Neuronal stem cell (in vitro differentiated cells): Measurements from ENCODE around the gene MRPS5. TPM values are rescaled to one million over a fixed set of nuclear protein-coding genes. Genes with fewer than 3 reads are reported as not detected.

Source experiments
- DNase-seq: peaks from one replicate; pipeline ENCODE4 v3.0.0-alpha.2; 2013; ENCODE audit warnings: low spot score
- H2AFZ ChIP-seq: one replicate; pipeline ENCODE4 v1.6.1; 2013; ENCODE audit warnings: mild to moderate bottlenecking, low read length, inconsistent platforms
- H2AK5ac ChIP-seq: 2 replicates; pipeline ENCODE4 v1.6.1; 2013; ENCODE audit warnings: low read depth, mild to moderate bottlenecking, inconsistent platforms, low read length, moderate library complexity, mixed read lengths
- H2BK120ac ChIP-seq: 2 replicates; pipeline ENCODE4 v1.6.1; 2013; ENCODE audit warnings: low read depth, mild to moderate bottlenecking, inconsistent platforms, low read length, moderate library complexity, mixed read lengths
- H2BK12ac ChIP-seq: one replicate; pipeline ENCODE4 v1.6.1; 2013; ENCODE audit warnings: low read length, inconsistent platforms
- H2BK15ac ChIP-seq: 2 replicates; pipeline ENCODE4 v1.6.1; 2013; ENCODE audit warnings: mild to moderate bottlenecking, low read length, inconsistent platforms, mixed read lengths
- H2BK5ac ChIP-seq: one replicate; pipeline ENCODE4 v1.6.1; 2013; ENCODE audit warnings: inconsistent platforms, mild to moderate bottlenecking, low read length, moderate library complexity
- H3K14ac ChIP-seq: one replicate; pipeline ENCODE4 v1.6.1; 2013; ENCODE audit warnings: low read length, inconsistent platforms
- H3K18ac ChIP-seq: 2 replicates; pipeline ENCODE4 v1.6.1; 2013; ENCODE audit warnings: low read length, inconsistent platforms
- H3K23ac ChIP-seq: 2 replicates; pipeline ENCODE4 v1.6.1; 2013; ENCODE audit warnings: low read depth, mild to moderate bottlenecking, mixed read lengths, low read length, inconsistent platforms; ENCODE audit not compliant: poor library complexity
- H3K27ac ChIP-seq: replicated peaks from 3 replicates; pipeline ENCODE4 v1.5.1; 2013; ENCODE audit warnings: low read length, inconsistent platforms
- H3K27me3 ChIP-seq, 3 experiments: 2 replicates each; pipeline ENCODE4 v1.6.1; 2013; ENCODE audit warnings: low read length in 3 of 3, mild to moderate bottlenecking in 2 of 3, inconsistent platforms in 1 of 3, low read depth in 1 of 3, mixed read lengths in 1 of 3, moderate library complexity in 1 of 3; ENCODE audit not compliant: control insufficient read depth in 3 of 3, insufficient read depth in 3 of 3
- H3K36me3 ChIP-seq, 2 donors: replicated peaks in 1 of 2; 2 replicates each; pipeline ENCODE4 v1.6.1; 2013; ENCODE audit warnings: low read length in 2 of 2; ENCODE audit not compliant: control insufficient read depth in 2 of 2, insufficient read depth in 2 of 2
- H3K4ac ChIP-seq: 2 replicates; pipeline ENCODE4 v1.6.1; 2013; ENCODE audit warnings: inconsistent platforms, mild to moderate bottlenecking, low read length, moderate library complexity
- H3K4me1 ChIP-seq, 2 donors: 1 replicate in 1 of 2; 2 replicates in 1 of 2; pipeline ENCODE4 v1.6.1; 2013; ENCODE audit warnings: low read length in 2 of 2, low read depth in 1 of 2; ENCODE audit not compliant: control insufficient read depth in 2 of 2, insufficient read depth in 1 of 2
- H3K4me2 ChIP-seq: one replicate; pipeline ENCODE4 v1.6.1; 2013; ENCODE audit warnings: mild to moderate bottlenecking, low read length, inconsistent platforms; ENCODE audit not compliant: insufficient read depth, poor library complexity, severe bottlenecking
- H3K4me3 ChIP-seq, 2 donors: 2 replicates each; pipeline ENCODE4 v1.5.1; 2013; ENCODE audit warnings: low read length in 2 of 2, mild to moderate bottlenecking in 2 of 2, inconsistent platforms in 1 of 2, moderate library complexity in 1 of 2
- H3K79me1 ChIP-seq: one replicate; pipeline ENCODE4 v1.6.1; 2013; ENCODE audit warnings: low read depth, mild to moderate bottlenecking, inconsistent platforms, low read length, moderate library complexity
- H3K9ac ChIP-seq: one replicate; pipeline ENCODE4 v1.6.1; 2013; ENCODE audit warnings: mild to moderate bottlenecking, low read depth, low read length, inconsistent platforms; ENCODE audit not compliant: poor library complexity
- H3K9me3 ChIP-seq, 2 donors: replicated peaks in 1 of 2; 2 replicates each; pipeline versions ENCODE3 to v1.6.1; 2013; ENCODE audit warnings: low read length in 2 of 2, mild to moderate bottlenecking in 2 of 2, inconsistent platforms in 1 of 2, low read depth in 1 of 2, mixed read lengths in 1 of 2, moderate library complexity in 1 of 2; ENCODE audit not compliant: control insufficient read depth in 2 of 2, insufficient read depth in 1 of 2
- H4K8ac ChIP-seq: one replicate; pipeline ENCODE4 v1.6.1; 2013; ENCODE audit warnings: low read depth, mild to moderate bottlenecking, inconsistent platforms, low read length, moderate library complexity
- H4K91ac ChIP-seq: one replicate; pipeline ENCODE4 v1.6.1; 2013; ENCODE audit warnings: low read length, low read depth, mild to moderate bottlenecking, inconsistent platforms; ENCODE audit not compliant: poor library complexity
- WGBS, 2 donors: extraction: QIAGEN DNeasy Blood & Tissue Kit; methylation state at CpG; one replicate each; pipeline ENCODE4 v1.1.7; 2013; ENCODE audit warnings: missing lambda C conversion rate in 2 of 2, mixed read lengths in 1 of 2; ENCODE audit not compliant: insufficient read length in 2 of 2, insufficient replicate concordance in 1 of 2; ENCODE audit errors: extremely low coverage in 2 of 2; 5-methylcytosine and 5-hydroxymethylcytosine counted together
- polyA plus RNA-seq, 2 experiments: library from polyadenylated mRNA; stranded (reverse); fragments of 200-250 nt; gene quantifications; one replicate each; pipeline ENCODE4 v1.2.3, GENCODE V29; 2013

MRPS5 gene
- polyA plus RNA-seq (2013, experiment 1 of 2) = 67.1 TPM
- polyA plus RNA-seq (2013, experiment 2 of 2) = 65.8 TPM

DNA sequence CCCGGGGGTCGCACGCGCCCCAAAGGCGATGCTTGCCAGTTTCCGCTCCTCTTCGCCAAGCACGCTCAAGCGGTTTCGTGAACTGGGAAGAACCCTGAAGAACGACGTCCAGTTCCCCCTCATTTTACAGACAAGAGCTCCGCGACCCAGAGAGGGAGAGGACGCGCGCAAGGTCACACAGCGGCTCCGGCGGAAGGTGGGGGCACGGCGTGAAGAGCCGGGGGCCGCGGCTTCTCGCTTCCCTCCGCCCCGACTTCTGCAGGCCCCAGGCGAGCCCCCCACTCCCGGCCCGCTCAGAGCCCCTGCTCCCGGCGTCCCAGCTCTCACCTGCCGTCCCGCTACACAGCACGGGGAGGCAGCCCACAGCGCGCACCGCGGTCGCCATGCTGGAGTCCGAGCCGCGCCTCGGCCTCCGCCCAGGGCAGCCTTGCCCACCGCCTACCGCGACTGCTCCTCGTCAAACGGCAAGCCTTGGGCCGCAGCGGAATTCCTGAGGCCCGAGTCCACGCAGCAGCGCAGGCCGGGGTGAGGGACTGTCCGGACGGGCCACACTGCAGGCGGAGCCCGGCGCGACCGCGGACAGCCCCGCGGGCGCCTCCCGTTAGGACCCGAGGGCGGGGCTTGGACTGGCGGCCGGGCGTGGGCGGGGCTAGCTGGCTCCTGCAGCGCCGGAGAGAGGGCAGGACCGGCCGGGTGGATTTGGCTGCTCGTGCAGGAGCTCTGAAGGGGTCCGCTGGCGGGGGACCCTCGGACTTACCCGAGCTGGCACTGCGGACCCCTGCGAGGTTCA lies at the start of gene MRPS5:
TSS of gene MRPS5 (minus strand) at position 402 of the 790 bp plus-strand sequence. CDS start at position 385, 17 bp downstream.
- Histone ChIP-seq H4K8ac (no peak within 1 kb of the TSS), H3K27ac (peak within 1 kb of the TSS; percentile 88), H3K9me3 (peaks cover 0 to 12% of the 10 kb centered on the region in 2 donors), H2BK15ac (peak within 1 kb of the TSS; percentile 7), H3K4me3 (peak within 1 kb of the TSS; percentile 95 to 98), H3K27me3 (no peaks in the 10 kb centered on the region), H2BK12ac (no peak within 1 kb of the TSS), H3K79me1 (peaks cover 4% of the 10 kb centered on the region), H3K4me1 (peaks cover 0 to 6% of the 10 kb centered on the region in 2 donors), H3K14ac (peak within 1 kb of the TSS; percentile 96), H2AK5ac (peak within 1 kb of the TSS; percentile 6), H3K4ac (no peak within 1 kb of the TSS), H3K18ac (peak within 1 kb of the TSS; percentile 96), H2BK120ac (peak within 1 kb of the TSS; percentile 75), H4K91ac (no peak within 1 kb of the TSS), H3K9ac (peak within 1 kb of the TSS; percentile 99), H3K4me2 (peak within 1 kb of the TSS; percentile 82), H2AFZ (peak within 1 kb of the TSS; percentile 98), H3K23ac (peak within 1 kb of the TSS; percentile 99), H3K36me3 (peaks cover 0 to 25% of the 10 kb centered on the region in 2 donors), H2BK5ac (peak within 1 kb of the TSS; percentile 93)
- peak; percentile 75 for DNase-seq
- WGBS, 2 donors = no CpG with 5 or more reads among the region's 86 CpGs

DNA sequence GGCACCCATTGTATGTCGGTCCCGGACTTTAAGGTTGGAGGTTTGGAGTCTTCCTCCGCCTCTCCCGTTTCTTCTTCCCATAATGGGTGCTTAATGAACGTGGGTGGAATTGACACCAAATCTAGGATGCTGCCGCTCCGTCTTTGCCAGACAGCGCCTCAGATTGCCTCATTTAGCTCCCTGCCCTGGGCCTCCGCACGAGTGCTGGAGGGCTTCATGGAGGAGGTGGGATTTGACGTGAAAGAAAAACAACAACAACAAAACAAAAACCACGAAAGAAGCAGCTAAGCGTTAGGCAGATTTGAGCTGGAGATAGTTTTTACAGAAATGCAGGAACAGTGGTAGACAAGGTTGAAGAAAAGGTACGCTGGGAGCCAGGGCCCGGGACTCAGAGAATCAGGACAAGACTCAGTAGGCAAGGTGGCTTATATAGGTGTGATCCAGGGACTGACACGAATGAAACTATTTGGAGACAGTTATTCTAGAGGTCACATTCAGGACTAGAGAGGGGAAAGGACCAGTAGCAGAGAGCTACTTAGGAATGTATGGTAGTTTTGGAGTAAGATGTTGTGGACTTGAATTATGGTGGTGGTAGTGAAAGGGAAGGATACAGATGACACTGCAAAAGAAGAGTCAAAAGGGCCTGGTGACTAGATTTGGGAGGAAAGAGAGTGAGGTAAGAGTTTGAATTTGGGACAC lies 44.6 kb upstream of the MRPS5 start:
- peaks cover 0 to 2% of the 10 kb centered on the region in 2 donors for H3K4me1 ChIP-seq
- H4K91ac ChIP-seq = no peak overlapping the region
- H3K4ac ChIP-seq = no peak overlapping the region
- H2BK12ac ChIP-seq = no peak overlapping the region
- H2AK5ac ChIP-seq = no peak overlapping the region
- peak overlapping the region; percentile 93 for H3K9ac ChIP-seq
- peaks cover 2 to 9% of the 10 kb centered on the region in 2 donors for H3K36me3 ChIP-seq
- no peak overlapping the region for H2BK5ac ChIP-seq
- no peaks in the 10 kb centered on the region for H3K79me1 ChIP-seq
- no peak for DNase-seq
- H3K18ac ChIP-seq = peak overlapping the region; percentile 86
- peak overlapping the region; percentile 96 for H2AFZ ChIP-seq
- no peak overlapping the region for H3K27ac ChIP-seq
- H3K9me3 ChIP-seq = peaks cover 0 to 10% of the 10 kb centered on the region in 2 donors
- no peak overlapping the region for H2BK120ac ChIP-seq
- WGBS, 2 donors = no CpG with 5 or more reads among the region's 16 CpGs
- no peak overlapping the region for H3K14ac ChIP-seq
- H3K4me3 ChIP-seq = peak overlapping the region; percentile 80 to 92
- H3K27me3 ChIP-seq = no peaks in the 10 kb centered on the region
- H2BK15ac ChIP-seq = no peak overlapping the region
- no peak overlapping the region for H3K23ac ChIP-seq
- H4K8ac ChIP-seq = no peak overlapping the region
- peak overlapping the region; percentile 66 for H3K4me2 ChIP-seq

DNA sequence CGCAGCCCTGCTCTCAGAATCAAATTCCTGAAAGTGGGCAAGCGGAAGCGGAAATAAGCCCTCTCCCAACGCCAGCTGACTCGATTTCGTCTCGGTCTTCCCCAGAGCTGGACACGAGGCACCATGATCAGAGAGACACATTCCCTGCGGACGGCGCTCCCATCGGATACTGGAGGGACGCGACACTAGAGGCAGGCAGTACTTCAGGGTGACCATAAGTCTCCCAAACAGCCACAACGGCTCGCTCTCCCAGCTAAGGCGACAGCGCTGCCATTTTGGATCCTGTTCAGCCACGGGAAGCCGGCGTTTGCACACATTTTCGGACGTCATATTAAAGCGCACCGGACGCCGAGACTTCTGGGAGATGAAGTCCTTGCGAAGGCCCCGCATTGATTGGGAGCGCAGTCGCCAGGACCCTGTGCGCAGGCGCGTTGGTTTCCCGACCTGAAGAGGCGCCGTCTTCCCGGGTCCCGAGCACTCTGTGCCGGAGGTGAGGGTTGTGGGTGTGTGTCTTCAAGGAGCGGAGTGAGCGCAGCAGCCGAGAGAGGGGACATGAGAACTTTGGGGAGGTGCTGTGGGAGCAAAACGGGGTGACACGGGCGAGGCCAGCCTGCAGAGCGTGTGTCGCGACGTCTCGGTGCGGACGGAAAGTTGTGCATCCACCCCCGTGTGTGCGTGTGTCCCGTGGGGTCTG lies 43.9 kb upstream of the MRPS5 start, which contains the start of gene ZNF2:
TSS of gene ZNF2 (plus strand) at position 439 of the 694 bp plus-strand sequence. CDS start 10,418 bp downstream, outside the sequence.
- peak within 1 kb of the TSS; percentile 96 for H2AFZ ChIP-seq
- DNase-seq = peak; percentile 96

More for the DNA sequence above, 43.9 kb upstream of the MRPS5 start, which contains the start of gene ZNF2:
- Histone ChIP-seq H2BK12ac (no peak within 1 kb of the TSS), H3K14ac (no peak within 1 kb of the TSS), H3K79me1 (no peaks in the 10 kb centered on the region), H3K27me3 (no peaks in the 10 kb centered on the region), H3K9ac (peak within 1 kb of the TSS; percentile 93), H3K4me2 (peak within 1 kb of the TSS; percentile 75), H3K27ac (peak within 1 kb of the TSS; percentile 37), H3K4ac (no peak within 1 kb of the TSS), H2BK120ac (no peak within 1 kb of the TSS), H3K9me3 (peaks cover 0 to 10% of the 10 kb centered on the region in 2 donors), H2BK15ac (no peak within 1 kb of the TSS), H3K4me3 (peak within 1 kb of the TSS; percentile 80 to 92), H3K23ac (peak within 1 kb of the TSS; percentile 70), H4K91ac (no peak within 1 kb of the TSS), H3K4me1 (peaks cover 0 to 2% of the 10 kb centered on the region in 2 donors), H4K8ac (no peak within 1 kb of the TSS), H3K18ac (peak within 1 kb of the TSS; percentile 94), H3K36me3 (peaks cover 2 to 9% of the 10 kb centered on the region in 2 donors), H2BK5ac (no peak within 1 kb of the TSS), H2AK5ac (no peak within 1 kb of the TSS)
- no CpG with 5 or more reads among the region's 56 CpGs for WGBS, 2 donors
